Naive thymus-derived CD8-positive, alpha-beta T cell (primary cell): Measurements from ENCODE around the gene AGER. TPM values are rescaled to one million over a fixed set of nuclear protein-coding genes. Genes with fewer than 3 reads are reported as not detected.
"Not testable (repeated sequence)": the region's sequence is repeated elsewhere in the genome, so short reads cannot be mapped to it uniquely, and the experiment has no call there.

ENCODE experiments used
- ATAC-seq, 2 donors: fragments of 150-1000 bp; cut with Tn5 transposase in 1 of 2; sonication (Bioruptor Pico), chemical (Tn5 transposase) in 1 of 2; 1 replicate in 1 of 2; 2 replicates in 1 of 2; pipeline ENCODE4 v1.10.0; 2021; ENCODE audit warnings: mild to moderate bottlenecking in 2 of 2, moderate library complexity in 2 of 2
- POLR2A ChIA-PET: fragments of 350-600 bp; sonication (Branson Sonifier 250); formaldehyde crosslinking; loops from one replicate; lab custom pipeline; 2021; ENCODE audit warnings: antibody characterized with exemption; lab: Charles Lee
- DNase-seq, 10 donors: peaks; one replicate each; pipeline versions ENCODE4 v3.0.0 to v3.0.0-alpha.2; 2020 to 2022
- H3K27ac Mint-ChIP-seq, 10 donors: one replicate each; pipeline ENCODE4 v1.8.0; 2020 to 2022; ENCODE audit warnings: mild to moderate bottlenecking in 10 of 10, mixed read lengths in 10 of 10, moderate library complexity in 4 of 10, inconsistent platforms in 1 of 10
- H3K27me3 Mint-ChIP-seq, 5 donors: one replicate each; pipeline ENCODE4 v1.8.0; 2021 to 2022; ENCODE audit warnings: mixed read lengths in 5 of 5
- H3K36me3 Mint-ChIP-seq, 3 donors: one replicate each; pipeline ENCODE4 v1.8.0; 2020 to 2022; ENCODE audit warnings: mixed read lengths in 3 of 3, mild to moderate bottlenecking in 2 of 3, inconsistent platforms in 1 of 3
- H3K4me1 Mint-ChIP-seq, 4 donors: one replicate each; pipeline ENCODE4 v1.8.0; 2021 to 2022; ENCODE audit warnings: mixed read lengths in 4 of 4
- H3K4me3 Mint-ChIP-seq, 10 donors: one replicate each; pipeline ENCODE4 v1.8.0; 2020 to 2022; ENCODE audit warnings: mild to moderate bottlenecking in 10 of 10, mixed read lengths in 10 of 10, moderate library complexity in 6 of 10, inconsistent platforms in 1 of 10
- H3K9me3 Mint-ChIP-seq, 9 donors: one replicate each; pipeline ENCODE4 v1.8.0; 2020 to 2022; ENCODE audit warnings: mixed read lengths in 9 of 9, mild to moderate bottlenecking in 3 of 9, inconsistent platforms in 1 of 9, moderate library complexity in 1 of 9
- polyA plus RNA-seq, 3 donors: library from polyadenylated mRNA; unstranded; fragments of 300-500 nt; fragmentation: Illumina TruSeq; gene quantifications; one replicate each; pipeline ENCODE4 v1.2.3, GENCODE V29; 2021
- total RNA-seq, 8 experiments: library from RNA in 2 of 8; stranded (reverse) in 2 of 8; gene quantifications; one replicate each; pipeline ENCODE4 v1.2.3 and lab custom pipeline; 2021 to 2026

AGER gene
- total and polyA plus RNA-seq, 5 experiments from 2014 or later = 0.09 to 60.3 (median 1.9) TPM

- Mint-ChIP-seq H3K4me3 (peak within 1 kb of the TSS; percentile 94 to 100 (median 98)), H3K4me1 (peaks cover 49 to 79% (median 65%) of the 10 kb centered on the region in 4 donors), H3K9me3 (no peaks in the 10 kb centered on the region), H3K27me3 (no peaks in the 10 kb centered on the region), H3K36me3 (peaks cover 6 to 49% (median 22%) of the 10 kb centered on the region in 3 donors), H3K27ac (peak within 1 kb of the TSS; percentile 91 to 100 (median 98))
- DNase-seq (peak; percentile 52 to 92 (median 68)), ATAC-seq (peak; percentile 40 to 58)
- POLR2A ChIA-PET = interaction anchor here (0.6 to 12.3 kb wide), 11 partner anchors 10 to 782 kb away, joined by 3 to 303 read pairs (median 4); partner anchors contain the start of genes AGER, AGPAT1, ATF6B and DXO
Measured at GRCh38 chr6:32190054-32190851, 6.2 kb upstream of the AGER start, which contains the start of gene PBX2. Gene PBX2, minus strand, starts transcription at chr6:32190202. Its CDS starts 287 bp downstream, at chr6:32189915.

- peak in 1 of 10 donors; percentile 6 for DNase-seq
- Mint-ChIP-seq H3K27ac (peak overlapping the region in 9 of 10 donors; percentile 86 to 99 (median 95)), H3K36me3 (peaks cover 6 to 50% (median 22%) of the 10 kb centered on the region in 3 donors), H3K27me3 (no peaks in the 10 kb centered on the region), H3K4me1 (peaks cover 45 to 76% (median 60%) of the 10 kb centered on the region in 4 donors), H3K4me3 (peak overlapping the region; percentile 87 to 100 (median 93)), H3K9me3 (no peaks in the 10 kb centered on the region)
- POLR2A ChIA-PET = interaction anchor here (0.9 to 12.3 kb wide), 6 partner anchors 9 to 695 kb away, joined by 3 to 303 read pairs (median 6); partner anchors contain the start of genes AGER, AGPAT1, ATF6B and DXO
- no peak for ATAC-seq
Measured at GRCh38 chr6:32189742-32190053, 5.6 kb upstream of the AGER start.

- Mint-ChIP-seq H3K27ac (peak overlapping the region; percentile 86 to 96 (median 93)), H3K4me3 (peak overlapping the region; percentile 87 to 100 (median 93)), H3K4me1 (peaks cover 42 to 73% (median 56%) of the 10 kb centered on the region in 4 donors), H3K9me3 (no peaks in the 10 kb centered on the region), H3K36me3 (peaks cover 6 to 52% (median 22%) of the 10 kb centered on the region in 3 donors), H3K27me3 (no peaks in the 10 kb centered on the region)
- POLR2A ChIA-PET = interaction anchor here (0.6 to 12.3 kb wide), 7 partner anchors 9 to 356 kb away, joined by 3 to 303 read pairs (median 4); partner anchors contain the start of genes AGER, AGPAT1, ATF6B and DXO
- ATAC-seq (no peak), DNase-seq (peak in 2 of 10 donors; percentile 2 to 30)
Measured at GRCh38 chr6:32189069-32189741, 5.2 kb upstream of the AGER start.

GRCh38 chr6:32188381-32189068, 4.5 kb upstream of the AGER start:
- POLR2A ChIA-PET = interaction anchor here (0.5 to 12.3 kb wide), 5 partner anchors 8 to 66 kb away, joined by 3 to 303 read pairs (median 4); partner anchors contain the start of genes AGER, AGPAT1, ATF6B and RNF5
- DNase-seq (peak in 1 of 10 donors; percentile 50), ATAC-seq (no peak)
- peaks cover 37 to 69% (median 52%) of the 10 kb centered on the region in 4 donors for H3K4me1 Mint-ChIP-seq
- no peaks in the 10 kb centered on the region for H3K9me3 Mint-ChIP-seq
- H3K27me3 Mint-ChIP-seq = no peaks in the 10 kb centered on the region
- peaks cover 6 to 57% (median 22%) of the 10 kb centered on the region in 3 donors for H3K36me3 Mint-ChIP-seq
- H3K27ac Mint-ChIP-seq = peak overlapping the region; percentile 86 to 96 (median 93)
- peak overlapping the region; percentile 87 to 100 (median 93) for H3K4me3 Mint-ChIP-seq

GRCh38 chr6:32187725-32188380, 3.8 kb upstream of the AGER start:
- Mint-ChIP-seq H3K4me1 (peaks cover 35 to 66% (median 51%) of the 10 kb centered on the region in 4 donors), H3K27ac (peak overlapping the region; percentile 88 to 96 (median 92)), H3K4me3 (peak overlapping the region; percentile 62 to 100 (median 92)), H3K36me3 (peaks cover 6 to 60% (median 22%) of the 10 kb centered on the region in 3 donors)
- not testable (repeated sequence) for ATAC-seq, H3K9me3 Mint-ChIP-seq, H3K27me3 Mint-ChIP-seq
- POLR2A ChIA-PET = interaction anchor here (0.5 to 12.3 kb wide), 6 partner anchors 8 to 65 kb away, joined by 3 to 303 read pairs (median 4); partner anchors contain the start of genes AGER, AGPAT1, FKBPL and RNF5
- peak in 1 of 10 donors; percentile 53 for DNase-seq

GRCh38 chr6:32187009-32187709, 3.1 kb upstream of the AGER start:
- no peak for DNase-seq
- no peak for ATAC-seq

GRCh38 chr6:32186151-32186840, 2.2 kb upstream of the AGER start:
- Mint-ChIP-seq H3K27ac (peak overlapping the region; percentile 88 to 96 (median 90)), H3K4me1 (peaks cover 32 to 62% (median 60%) of the 10 kb centered on the region in 4 donors), H3K4me3 (peak overlapping the region; percentile 43 to 100 (median 81)), H3K36me3 (peaks cover 6 to 69% (median 19%) of the 10 kb centered on the region in 3 donors)
- not testable (repeated sequence) for H3K9me3 Mint-ChIP-seq, DNase-seq, ATAC-seq, H3K27me3 Mint-ChIP-seq
- POLR2A ChIA-PET = interaction anchor here (0.6 to 12.3 kb wide), 5 partner anchors 6 to 56 kb away, joined by 3 to 303 read pairs (median 6); partner anchors contain the start of genes AGER, AGPAT1, FKBPL and RNF5

More at GRCh38 chr6:32187009-32187709, 3.1 kb upstream of the AGER start:
- H3K27me3 Mint-ChIP-seq = no peaks in the 10 kb centered on the region
- H3K4me1 Mint-ChIP-seq = peaks cover 35 to 66% (median 57%) of the 10 kb centered on the region in 4 donors
- peak overlapping the region; percentile 88 to 96 (median 90) for H3K27ac Mint-ChIP-seq
- POLR2A ChIA-PET = interaction anchor here (0.6 to 12.3 kb wide), 6 partner anchors 7 to 60 kb away, joined by 3 to 303 read pairs (median 5); partner anchors contain the start of genes AGER, AGPAT1, FKBPL and RNF5
- peak overlapping the region; percentile 43 to 100 (median 91) for H3K4me3 Mint-ChIP-seq
- H3K9me3 Mint-ChIP-seq = no peaks in the 10 kb centered on the region
- peaks cover 6 to 67% (median 22%) of the 10 kb centered on the region in 3 donors for H3K36me3 Mint-ChIP-seq

- Mint-ChIP-seq H3K4me3 (peak overlapping the region in 9 of 10 donors; percentile 14 to 100 (median 72)), H3K36me3 (peaks cover 6 to 71% (median 15%) of the 10 kb centered on the region in 3 donors), H3K27ac (peak overlapping the region; percentile 88 to 96 (median 90)), H3K4me1 (peaks cover 32 to 62% (median 60%) of the 10 kb centered on the region in 4 donors)
- H3K9me3 Mint-ChIP-seq, DNase-seq, ATAC-seq, H3K27me3 Mint-ChIP-seq: not testable (repeated sequence)
- POLR2A ChIA-PET = interaction anchor here (12.3 kb wide), 1 partner anchor 5 kb away, joined by 303 read pairs; the partner anchor contains the start of genes AGER, AGPAT1 and RNF5
Measured at GRCh38 chr6:32185681-32186131, 1.7 kb upstream of the AGER start.

GRCh38 chr6:32183483-32184083, 470 bp downstream of the AGER start:
- DNase-seq (no peak), ATAC-seq (no peak)
- H3K36me3 Mint-ChIP-seq = peaks cover 6 to 82% (median 14%) of the 10 kb centered on the region in 3 donors
- peak overlapping the region in 1 of 10 donors; percentile 40 for H3K4me3 Mint-ChIP-seq
- POLR2A ChIA-PET = interaction anchor here (0.9 to 9.4 kb wide), 2 partner anchors 8 to 19 kb away, joined by 3 to 303 read pairs; partner anchors contain the start of genes EGFL8, GPSM3 and PBX2
- H3K27me3 Mint-ChIP-seq = no peaks in the 10 kb centered on the region
- H3K4me1 Mint-ChIP-seq = peaks cover 35 to 76% (median 69%) of the 10 kb centered on the region in 4 donors
- H3K9me3 Mint-ChIP-seq = no peaks in the 10 kb centered on the region
- H3K27ac Mint-ChIP-seq = peak overlapping the region in 6 of 10 donors; percentile 34 to 77 (median 58)
